HG03135 (cell line): ENCODE measurements around the gene AIMP1.
"Not testable (repeated sequence)": the region's sequence is repeated elsewhere in the genome, so short reads cannot be mapped to it uniquely, and the experiment has no call there.

Experiments
- ATAC-seq: cut with Tn5 transposase; IDR thresholded peaks from one replicate; pipeline ENCODE4 v1.9.1; 2021; ENCODE audit warnings: mild to moderate bottlenecking, moderate library complexity; ENCODE audit not compliant: unreplicated experiment

The AIMP1 gene

GRCh38 chr4:106344647-106344970 is 28.3 kb downstream of the AIMP1 start:
- ATAC-seq: no peak

DNA sequence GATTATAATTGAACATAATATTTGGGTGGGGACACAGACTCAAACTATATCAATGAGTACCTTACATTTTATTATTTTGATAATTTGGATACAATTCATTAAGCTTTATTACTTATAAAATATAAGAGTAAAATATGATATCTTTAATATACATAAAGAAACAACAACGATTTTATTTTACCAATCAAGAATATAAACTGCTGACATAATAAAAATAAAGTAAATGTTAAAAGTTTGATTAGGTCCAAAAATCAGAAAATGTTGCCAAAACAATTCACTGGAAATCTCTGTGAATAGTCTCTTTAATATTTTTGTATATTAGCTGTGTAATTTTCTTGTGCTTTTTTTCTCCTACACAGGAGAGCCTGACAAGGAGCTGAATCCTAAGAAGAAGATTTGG is 30.8 kb downstream of the AIMP1 start:
- ATAC-seq: no peak

DNA sequence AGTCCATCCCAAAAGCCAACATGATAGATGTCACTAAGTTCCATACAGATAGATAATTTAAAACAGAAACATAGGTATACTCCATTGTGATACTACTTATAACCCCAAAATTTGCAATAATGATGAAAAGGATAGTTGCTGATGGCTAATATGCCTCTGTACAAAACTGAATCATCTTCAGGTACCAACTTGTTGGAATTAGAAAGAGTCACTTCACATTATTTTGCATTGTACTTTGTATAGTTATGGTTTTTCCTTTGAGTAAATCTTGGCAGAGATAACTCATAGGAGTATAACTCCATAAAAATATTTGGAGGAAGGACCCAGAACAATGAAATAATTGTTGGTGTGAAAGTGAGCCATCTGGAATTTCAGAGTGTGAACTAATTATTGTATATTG is 34.7 kb downstream of the AIMP1 start:
- ATAC-seq: no peak

DNA sequence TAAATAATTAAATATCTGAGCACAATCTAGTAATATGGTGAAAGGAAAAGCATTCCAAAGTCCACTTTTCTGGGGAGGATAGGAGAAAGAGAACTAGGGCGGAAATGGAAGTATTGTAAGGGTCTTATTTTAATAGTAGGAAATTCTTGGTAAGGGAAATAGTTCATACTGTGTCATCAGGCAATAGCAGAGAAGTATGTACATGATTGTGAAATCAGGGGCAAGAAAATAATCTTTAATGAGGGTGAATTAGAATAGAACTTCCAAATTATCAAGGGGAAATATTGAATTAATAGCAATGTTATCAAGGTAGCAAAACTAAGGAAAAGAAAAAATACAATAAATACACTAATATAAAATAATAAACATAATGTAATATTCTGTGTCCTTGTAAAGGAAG is 37.4 kb downstream of the AIMP1 start:
- no peak for ATAC-seq

DNA sequence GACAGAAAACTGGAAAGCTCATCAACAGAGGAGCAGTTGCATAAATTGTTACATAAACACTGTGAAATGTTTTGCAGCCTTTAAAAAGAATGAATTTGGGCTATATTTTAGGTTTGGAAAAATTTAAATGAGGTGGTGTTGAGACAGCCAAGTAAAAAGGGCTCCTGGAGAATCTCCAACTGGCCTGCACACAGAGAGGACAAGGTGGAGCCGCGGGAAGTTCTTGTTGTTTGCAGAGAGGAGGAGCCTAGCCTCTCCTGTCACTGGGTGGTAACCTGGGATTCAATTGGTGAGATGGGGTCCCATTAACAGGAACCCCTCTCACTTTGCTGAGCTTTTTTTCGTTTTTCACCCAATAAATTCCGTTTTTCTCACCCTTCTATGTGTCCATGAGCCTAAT is 38.8 kb downstream of the AIMP1 start:
- ATAC-seq: no peak

GRCh38 chr4:106358899-106359298 is 42.5 kb downstream of the AIMP1 start:
- no peak for ATAC-seq

GRCh38 chr4:106362086-106362825 is 45.9 kb downstream of the AIMP1 start:
- no peak for ATAC-seq

GRCh38 chr4:106364282-106364681 is 47.9 kb downstream of the AIMP1 start:
- no peak for ATAC-seq

GRCh38 chr4:106365613-106366012 is 49.3 kb downstream of the AIMP1 start:
- no peak for ATAC-seq

DNA sequence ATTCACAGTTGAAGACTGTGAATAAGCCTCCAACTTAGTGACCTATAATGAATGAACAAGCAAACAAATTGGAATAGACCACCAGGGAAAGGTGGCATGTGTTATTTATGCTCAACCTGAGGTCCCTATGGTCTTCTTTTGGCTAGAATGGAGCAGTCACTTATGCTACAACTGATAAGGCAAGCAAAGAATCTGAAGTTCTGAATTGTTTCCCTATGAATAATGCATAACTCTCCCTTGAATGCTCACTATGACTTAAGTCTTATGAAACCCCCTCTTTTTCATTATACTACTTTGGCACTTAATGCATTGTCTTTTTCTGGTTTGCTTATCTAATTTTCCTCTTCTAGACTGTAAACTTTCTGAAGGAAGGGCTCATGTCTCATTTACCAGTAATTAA is 49.7 kb downstream of the AIMP1 start:
- no peak for ATAC-seq

- ATAC-seq: no peak
Measured at GRCh38 chr4:106367072-106367471, 50.7 kb downstream of the AIMP1 start.

DNA sequence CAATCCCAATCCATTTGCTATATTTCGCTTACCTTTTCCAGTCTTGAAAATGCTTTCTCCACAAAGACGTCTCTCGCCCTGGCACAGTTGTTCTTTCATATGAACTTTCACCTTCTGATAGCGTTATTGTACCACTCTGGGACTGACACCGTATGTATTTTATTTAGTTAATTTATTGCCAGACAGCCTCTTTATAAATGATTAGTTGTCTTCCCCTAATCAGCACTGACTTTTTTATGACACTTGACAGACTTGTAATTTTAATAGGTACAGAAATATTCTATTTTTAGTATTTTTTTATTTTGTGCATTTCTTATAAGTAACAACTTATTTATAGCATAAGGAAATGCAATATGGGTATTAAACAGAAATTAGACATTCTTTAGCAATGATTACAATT is 52.3 kb downstream of the AIMP1 start, which contains the start of gene GIMD1:
Gene GIMD1, minus strand, starts transcription at position 101 of the 400 bp plus-strand sequence. CDS start 1,343 bp downstream, outside the sequence.
- no peak for ATAC-seq

DNA sequence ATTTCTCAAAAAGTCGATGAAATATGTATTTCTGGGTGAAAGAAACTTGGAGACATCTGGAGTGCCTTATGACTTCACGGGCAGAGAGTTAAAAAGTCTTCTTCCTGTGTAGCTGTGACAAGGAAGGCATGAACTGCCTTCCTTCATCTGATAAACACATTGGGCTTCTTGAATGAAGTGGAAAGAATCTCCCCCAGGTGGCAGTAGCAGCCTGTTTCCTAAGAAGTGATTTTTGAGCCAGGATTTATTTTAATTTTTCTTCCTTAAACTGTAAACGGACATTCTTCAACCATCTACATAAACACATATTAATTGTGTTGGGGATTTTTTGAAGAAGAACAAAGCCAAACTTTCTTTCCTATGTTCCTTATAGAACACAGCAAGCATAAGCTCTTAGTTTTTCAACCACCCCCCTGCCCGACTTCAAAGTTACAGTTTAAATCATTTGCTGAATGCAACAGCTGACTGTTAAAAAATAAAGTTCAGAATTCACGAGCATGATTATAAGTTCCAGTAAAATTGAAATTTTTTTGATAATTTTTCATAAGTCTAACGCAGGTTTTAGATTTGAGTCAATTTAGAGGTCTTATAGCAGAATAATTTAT is 53.2 kb downstream of the AIMP1 start:
- ATAC-seq: no peak

DNA sequence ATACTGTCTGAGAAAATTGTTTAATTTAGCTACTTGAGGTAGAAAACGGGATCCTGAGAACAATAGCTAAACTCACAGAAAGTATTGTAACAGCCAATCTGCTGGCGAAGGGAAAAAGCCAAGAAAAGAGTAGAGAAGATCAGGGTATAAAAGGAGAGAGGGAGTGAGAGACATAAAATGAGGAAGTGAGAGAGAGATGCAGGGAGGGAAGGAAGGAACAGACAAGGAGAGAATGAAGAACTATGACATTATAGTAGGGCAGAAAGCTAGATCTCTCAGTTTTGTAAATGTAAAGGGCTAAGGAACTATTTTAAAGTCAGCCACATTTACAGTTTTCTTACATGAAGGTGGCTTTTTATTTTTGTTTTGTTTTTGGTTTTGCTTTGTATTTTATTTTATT is 53.9 kb downstream of the AIMP1 start:
- no peak for ATAC-seq

GRCh38 chr4:106371161-106371560 is 54.8 kb downstream of the AIMP1 start:
- ATAC-seq: no peak

- no peak for ATAC-seq
Measured at GRCh38 chr4:106373026-106373425, 56.7 kb downstream of the AIMP1 start.

- ATAC-seq: no peak
Measured at GRCh38 chr4:106380179-106380578, 63.8 kb downstream of the AIMP1 start.

DNA sequence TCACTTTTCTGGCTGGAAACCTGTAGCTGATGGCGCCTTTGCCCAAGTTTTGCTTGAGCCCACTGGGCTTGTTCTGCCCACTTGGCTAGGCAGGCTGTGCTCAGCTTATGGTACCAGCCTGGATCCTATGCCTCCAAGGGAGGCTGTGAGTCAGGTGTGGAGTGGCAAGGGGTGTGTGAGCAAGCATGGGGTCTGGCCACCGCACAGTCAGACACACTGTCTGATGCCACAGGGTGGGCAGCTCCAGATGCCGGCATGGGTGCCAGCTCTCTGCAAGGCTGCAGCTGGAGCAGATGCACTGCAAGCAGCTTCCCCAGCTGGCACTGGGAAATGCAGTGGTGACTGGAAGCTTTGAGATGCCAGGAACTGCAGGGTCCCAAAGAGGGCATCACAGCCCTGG is 68.5 kb downstream of the AIMP1 start:
- no peak for ATAC-seq

- ATAC-seq: no peak
Measured at GRCh38 chr4:106385853-106386393, 69.6 kb downstream of the AIMP1 start.

DNA sequence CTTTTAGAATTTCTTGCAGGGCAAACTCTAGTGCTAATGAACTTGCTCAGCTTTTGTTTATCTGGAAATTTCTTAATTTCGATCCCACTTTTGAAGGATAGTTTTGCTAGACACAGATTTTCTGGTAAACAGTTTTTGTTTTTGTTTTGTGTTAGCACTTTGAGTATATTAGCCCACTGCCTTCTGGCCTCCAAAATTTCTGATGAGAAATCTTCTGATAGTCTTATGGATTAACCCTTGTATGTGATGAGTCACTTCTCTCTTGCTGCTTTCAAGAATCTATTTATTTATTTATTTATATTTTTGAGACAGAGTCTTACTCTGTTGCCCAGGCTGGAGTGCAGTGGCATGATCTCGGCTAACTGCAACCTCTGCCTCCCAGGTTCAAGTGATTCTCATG is 79.2 kb downstream of the AIMP1 start:
- ATAC-seq: no peak

DNA sequence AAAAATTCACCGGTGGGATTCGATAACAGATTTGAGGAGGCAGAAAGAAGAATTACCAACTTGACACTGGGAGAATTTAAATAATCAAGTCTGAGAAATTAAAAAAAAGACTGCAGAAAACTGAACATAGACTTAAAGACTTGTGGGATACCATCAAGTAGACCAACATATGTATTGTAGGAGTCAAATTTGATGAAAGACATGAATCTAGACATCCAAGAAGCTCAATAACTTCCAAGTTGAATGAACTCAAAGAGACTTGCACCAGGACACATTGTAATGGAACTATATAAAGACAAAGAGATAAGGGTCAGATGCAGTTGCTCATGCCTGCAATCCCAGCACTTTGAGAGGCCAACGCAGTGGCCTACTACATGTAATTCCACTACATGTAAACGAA is 82.5 kb downstream of the AIMP1 start:
- ATAC-seq: not testable (repeated sequence)
